Mucosa of rectum (tissue), 2 donors: ENCODE data around the gene TUT7.

Experiments
- H3K27ac ChIP-seq, 2 donors: one replicate each; pipeline ENCODE4 v1.7.0; 2013; ENCODE audit warnings: inconsistent platforms in 2 of 2, low read depth in 2 of 2, low read length in 2 of 2
- H3K27me3 ChIP-seq, 2 donors: one replicate each; pipeline ENCODE4 v1.7.0; 2013; ENCODE audit warnings: low read length in 2 of 2; ENCODE audit not compliant: control insufficient read depth in 2 of 2, insufficient read depth in 2 of 2
- H3K36me3 ChIP-seq, 2 donors: one replicate each; pipeline ENCODE4 v1.7.0; 2013; ENCODE audit warnings: low read length in 2 of 2; ENCODE audit not compliant: control insufficient read depth in 2 of 2, insufficient read depth in 2 of 2
- H3K4me1 ChIP-seq, 2 donors: one replicate each; pipeline ENCODE4 v1.7.0; 2013; ENCODE audit warnings: low read length in 2 of 2, mild to moderate bottlenecking in 1 of 2; ENCODE audit not compliant: control insufficient read depth in 2 of 2, insufficient read depth in 2 of 2
- H3K4me3 ChIP-seq, 2 donors: one replicate each; pipeline ENCODE4 v1.7.0; 2013; ENCODE audit warnings: low read length in 2 of 2
- H3K9ac ChIP-seq, 2 donors: one replicate each; pipeline ENCODE4 v1.7.0; 2013; ENCODE audit warnings: low read length in 2 of 2, low read depth in 1 of 2, mild to moderate bottlenecking in 1 of 2
- H3K9me3 ChIP-seq, 2 donors: one replicate each; pipeline ENCODE4 v1.7.0; 2013; ENCODE audit warnings: low read length in 2 of 2; ENCODE audit not compliant: control insufficient read depth in 2 of 2
- donor health status: healthy.
- donor health status: Normal muscosa, but diverticular disease.

TUT7 gene

GRCh38 chr9:86286278-86286677 is 67.9 kb downstream of the TUT7 start:
- Histone ChIP-seq H3K9ac (no peak overlapping the region), H3K27ac (no peak overlapping the region), H3K9me3 (no peaks in the 10 kb centered on the region)

GRCh38 chr9:86285261-86285660 is 68.9 kb downstream of the TUT7 start:
- Histone ChIP-seq H3K4me1 (peaks cover 10 to 13% of the 10 kb centered on the region in 2 donors), H3K27me3 (no peaks in the 10 kb centered on the region), H3K9me3 (no peaks in the 10 kb centered on the region), H3K36me3 (peaks cover 6 to 9% of the 10 kb centered on the region in 2 donors), H3K4me3 (no peak overlapping the region), H3K9ac (no peak overlapping the region), H3K27ac (no peak overlapping the region)

More at GRCh38 chr9:86286278-86286677, 67.9 kb downstream of the TUT7 start:
- no peak overlapping the region for H3K4me3 ChIP-seq
- peaks cover 8 to 9% of the 10 kb centered on the region in 2 donors for H3K4me1 ChIP-seq
- H3K36me3 ChIP-seq: peaks cover 9% of the 10 kb centered on the region in 2 donors
- H3K27me3 ChIP-seq: no peaks in the 10 kb centered on the region

- Histone ChIP-seq H3K4me3 (peak overlapping the region; percentile 94 to 98), H3K9ac (peak overlapping the region; percentile 88 to 96), H3K4me1 (peaks cover 10 to 13% of the 10 kb centered on the region in 2 donors), H3K9me3 (no peaks in the 10 kb centered on the region), H3K27ac (peak overlapping the region; percentile 97 to 98), H3K27me3 (no peaks in the 10 kb centered on the region), H3K36me3 (peaks cover 2 to 14% of the 10 kb centered on the region in 2 donors)
These were observed 71.2 kb downstream of the TUT7 start for GRCh38 chr9:86282979-86283535.

GRCh38 chr9:86282077-86282978 is 71.9 kb downstream of the TUT7 start, which contains the start of gene ISCA1:
TSS of gene ISCA1 (minus strand) at chr9:86282538. CDS start at chr9:86282458, 80 bp downstream.
- Histone ChIP-seq H3K4me3 (peak within 1 kb of the TSS; percentile 94 to 98), H3K9ac (peak within 1 kb of the TSS; percentile 88 to 96), H3K36me3 (peaks cover 0 to 11% of the 10 kb centered on the region in 2 donors), H3K4me1 (peaks cover 10 to 13% of the 10 kb centered on the region in 2 donors), H3K27ac (peak within 1 kb of the TSS; percentile 97 to 98), H3K9me3 (no peaks in the 10 kb centered on the region), H3K27me3 (no peaks in the 10 kb centered on the region)

GRCh38 chr9:86281593-86282076 is 72.6 kb downstream of the TUT7 start:
- Histone ChIP-seq H3K4me1 (peaks cover 10 to 13% of the 10 kb centered on the region in 2 donors), H3K27me3 (no peaks in the 10 kb centered on the region), H3K9ac (peak overlapping the region; percentile 85 to 96), H3K4me3 (peak overlapping the region; percentile 94 to 98), H3K36me3 (peaks cover 0 to 11% of the 10 kb centered on the region in 2 donors), H3K9me3 (no peaks in the 10 kb centered on the region), H3K27ac (peak overlapping the region; percentile 97 to 98)

GRCh38 chr9:86280580-86280979 is 73.6 kb downstream of the TUT7 start:
- H3K27ac ChIP-seq: no peak overlapping the region
- H3K4me3 ChIP-seq: no peak overlapping the region
- H3K36me3 ChIP-seq: peaks cover 2 to 11% of the 10 kb centered on the region in 2 donors
- H3K4me1 ChIP-seq: peaks cover 10 to 13% of the 10 kb centered on the region in 2 donors
- no peak overlapping the region for H3K9ac ChIP-seq
- H3K27me3 ChIP-seq: no peaks in the 10 kb centered on the region
- no peaks in the 10 kb centered on the region for H3K9me3 ChIP-seq

- H3K9me3 ChIP-seq: no peaks in the 10 kb centered on the region
- H3K9ac ChIP-seq: no peak overlapping the region
- no peaks in the 10 kb centered on the region for H3K27me3 ChIP-seq
- H3K4me1 ChIP-seq: peaks cover 10 to 13% of the 10 kb centered on the region in 2 donors
- H3K4me3 ChIP-seq: no peak overlapping the region
- H3K27ac ChIP-seq: no peak overlapping the region
- peaks cover 2 to 11% of the 10 kb centered on the region in 2 donors for H3K36me3 ChIP-seq
These were observed 74.4 kb downstream of the TUT7 start for GRCh38 chr9:86279839-86280238.

GRCh38 chr9:86277072-86277471 is 77.1 kb downstream of the TUT7 start:
- no peak overlapping the region for H3K9ac ChIP-seq
- H3K4me1 ChIP-seq: peaks cover 6% of the 10 kb centered on the region in 2 donors
- no peak overlapping the region for H3K27ac ChIP-seq

GRCh38 chr9:86275962-86276361 is 78.2 kb downstream of the TUT7 start:
- peaks cover under 1 to 2% of the 10 kb centered on the region in 2 donors for H3K4me1 ChIP-seq

More at GRCh38 chr9:86277072-86277471, 77.1 kb downstream of the TUT7 start:
- H3K36me3 ChIP-seq: peaks cover 13 to 20% of the 10 kb centered on the region in 2 donors
- H3K9me3 ChIP-seq: no peaks in the 10 kb centered on the region
- H3K4me3 ChIP-seq: no peak overlapping the region
- no peaks in the 10 kb centered on the region for H3K27me3 ChIP-seq

More at GRCh38 chr9:86275962-86276361, 78.2 kb downstream of the TUT7 start:
- Histone ChIP-seq H3K27me3 (no peaks in the 10 kb centered on the region), H3K9ac (no peak overlapping the region), H3K27ac (no peak overlapping the region), H3K36me3 (peaks cover 20 to 28% of the 10 kb centered on the region in 2 donors), H3K4me3 (no peak overlapping the region), H3K9me3 (no peaks in the 10 kb centered on the region)
